Panc1 (cell line): ENCODE measurements around the gene MFSD12. TPM values are rescaled to one million over a fixed set of nuclear protein-coding genes. Genes with fewer than 3 reads are reported as not detected.

Source experiments
- ATAC-seq: fragments of 200-7000 bp; cut with Tn5 transposase; 2 replicates; pipeline ENCODE4 v1.9.1; 2020; ENCODE audit warnings: mild to moderate bottlenecking, moderate library complexity
- BruUV-seq: library from RNA; stranded (reverse); fragments of 400-500 nt; replicated peaks from 2 replicates; lab custom pipeline; 2021; lab: Mats Ljungman, UMichigan
- CTCF ChIA-PET: fragments of 300-600 bp; sonication (Branson Sonifier 250); formaldehyde crosslinking; loops from one replicate; lab custom pipeline; 2022; ENCODE audit warnings: antibody characterized with exemption; lab: Charles Lee
- POLR2A ChIA-PET: fragments of 300-600 bp; sonication (Branson Sonifier 250); formaldehyde crosslinking; loops from one replicate; lab custom pipeline; 2022; ENCODE audit warnings: antibody characterized with exemption; lab: Charles Lee
- DNase-seq: peaks from one replicate; pipeline ENCODE4 v3.0.0-alpha.2; 2010; ENCODE audit warnings: low read depth, low spot score
- H3K27ac ChIP-seq: 2 replicates; pipeline ENCODE4 v1.5.1; 2011; ENCODE audit warnings: mild to moderate bottlenecking, low read length, inconsistent platforms
- H3K27me3 ChIP-seq: fragments of 200-500 bp; sonication (Bioruptor generic); 2 replicates; pipeline ENCODE4 v1.6.0; 2014; ENCODE audit warnings: low read length, inconsistent platforms; ENCODE audit not compliant: control insufficient read depth, insufficient read depth
- H3K36me3 ChIP-seq: fragments of 200-500 bp; sonication (Bioruptor generic); 2 replicates; pipeline ENCODE4 v1.5.1; 2014; ENCODE audit warnings: inconsistent platforms, mild to moderate bottlenecking, low read length, moderate library complexity; ENCODE audit not compliant: control insufficient read depth, insufficient read depth
- H3K4me1 ChIP-seq: 2 replicates; pipeline ENCODE4 v1.5.1; 2011; ENCODE audit warnings: inconsistent platforms, mild to moderate bottlenecking, low read length, moderate library complexity; ENCODE audit not compliant: control insufficient read depth, insufficient read depth
- H3K4me3 ChIP-seq, 2 experiments: 2 replicates each; pipeline ENCODE4 v1.5.1; 2011 to 2012; ENCODE audit warnings: low read depth in 2 of 2, low read length in 2 of 2, mild to moderate bottlenecking in 2 of 2, inconsistent platforms in 1 of 2, moderate library complexity in 1 of 2
- H3K9me3 ChIP-seq: fragments of 200-500 bp; sonication (Bioruptor generic); 2 replicates; pipeline ENCODE4 v1.5.1; 2014; ENCODE audit warnings: low read depth, mild to moderate bottlenecking, inconsistent platforms, low read length, moderate library complexity; ENCODE audit not compliant: control insufficient read depth, insufficient read depth
- POLR2AphosphoS5 ChIP-seq: IDR thresholded peaks from 2 replicates; pipeline ENCODE4 v1.6.1; 2012; ENCODE audit warnings: mild to moderate bottlenecking, low read depth, low read length, moderate library complexity
- SIN3A ChIP-seq: IDR thresholded peaks from 2 replicates; pipeline ENCODE4 v1.6.1; 2012; ENCODE audit warnings: low read depth, mild to moderate bottlenecking, low read length, moderate library complexity, borderline replicate concordance; ENCODE audit not compliant: insufficient read depth
- TCF7L2 ChIP-seq: IDR thresholded peaks from 2 replicates; pipeline ENCODE4 v1.6.1; 2011; ENCODE audit warnings: mild to moderate bottlenecking, low read depth, low read length, inconsistent platforms
- in situ Hi-C: cut with HindIII; loops from 2 replicates; pipeline ENCODE4 v1.10.0; 2016; ENCODE audit warnings: low sequenced_read_pairs, low pct_unique_long_range_greater_than_20kb
- intact Hi-C: fragments of 100-400 bp; cut with micrococcal nuclease; formaldehyde crosslinking; loops from one replicate; pipeline ENCODE4 v1.10.0; 2022; ENCODE audit not compliant: unreplicated experiment
- total RNA-seq: library from RNA; stranded (reverse); gene quantifications from one replicate; pipeline ENCODE4 v1.2.1, GENCODE V29; 2021; ENCODE audit not compliant: unreplicated experiment
- TF ChIP-seq, protein P1 (sequence below): fragments of 450-650 bp; IDR thresholded peaks from 2 replicates; pipeline ENCODE4 v1.5.1; 2017; ENCODE audit warnings: mild to moderate bottlenecking
- TF ChIP-seq, protein P2 (sequence below), 2 experiments: IDR thresholded peaks; 2 replicates each; pipeline ENCODE4 v1.6.1; 2011 to 2012; ENCODE audit warnings: low read depth in 2 of 2, control low read depth in 1 of 2, low read length in 1 of 2, mild to moderate bottlenecking in 1 of 2, moderate library complexity in 1 of 2; ENCODE audit not compliant: insufficient read depth in 1 of 2

MFSD12 gene
- total RNA-seq, 1 experiment from 2014 or later = 98.8 TPM

DNA sequence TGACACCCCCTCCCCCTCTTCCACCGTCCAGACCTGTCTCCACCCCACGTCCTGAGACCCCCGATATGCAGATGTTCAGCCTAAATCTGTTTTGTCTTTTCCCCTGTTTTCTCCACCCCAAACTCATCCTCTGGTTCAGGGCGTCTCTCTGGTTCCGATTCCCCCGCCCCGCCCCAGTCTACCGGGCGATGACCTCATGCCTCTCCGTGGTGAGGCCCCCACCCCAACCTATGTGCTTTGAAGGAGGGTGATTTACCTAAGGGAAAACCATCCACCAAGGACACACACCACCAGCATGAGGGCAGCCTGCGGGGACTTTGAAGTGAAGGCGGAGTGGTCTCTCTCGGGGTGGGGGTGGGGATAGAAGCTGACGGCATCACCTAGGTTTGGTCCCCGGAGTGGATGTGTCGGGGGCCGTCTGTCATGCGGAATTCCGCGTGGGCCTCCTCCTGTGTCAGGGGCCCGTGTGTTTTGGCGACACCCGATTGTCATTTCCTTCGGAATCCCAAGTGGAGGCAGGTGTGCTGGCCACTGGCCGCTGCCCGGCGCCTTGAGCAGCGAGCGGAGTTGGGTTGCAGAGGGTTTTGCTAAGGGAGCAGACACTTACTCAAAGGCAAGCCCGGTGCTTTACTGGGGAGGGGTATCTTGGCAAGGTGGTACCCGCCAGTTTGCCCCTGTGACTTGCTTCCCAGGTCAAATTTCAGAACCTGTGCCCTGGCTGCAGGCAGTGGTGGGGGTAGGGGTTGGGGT, 49.8 kb downstream of the MFSD12 start:
- peak; percentile 36; the same call in 1 of the 2 replicates for TF ChIP-seq TCF7L2
- TF ChIP-seq, protein P1, sequence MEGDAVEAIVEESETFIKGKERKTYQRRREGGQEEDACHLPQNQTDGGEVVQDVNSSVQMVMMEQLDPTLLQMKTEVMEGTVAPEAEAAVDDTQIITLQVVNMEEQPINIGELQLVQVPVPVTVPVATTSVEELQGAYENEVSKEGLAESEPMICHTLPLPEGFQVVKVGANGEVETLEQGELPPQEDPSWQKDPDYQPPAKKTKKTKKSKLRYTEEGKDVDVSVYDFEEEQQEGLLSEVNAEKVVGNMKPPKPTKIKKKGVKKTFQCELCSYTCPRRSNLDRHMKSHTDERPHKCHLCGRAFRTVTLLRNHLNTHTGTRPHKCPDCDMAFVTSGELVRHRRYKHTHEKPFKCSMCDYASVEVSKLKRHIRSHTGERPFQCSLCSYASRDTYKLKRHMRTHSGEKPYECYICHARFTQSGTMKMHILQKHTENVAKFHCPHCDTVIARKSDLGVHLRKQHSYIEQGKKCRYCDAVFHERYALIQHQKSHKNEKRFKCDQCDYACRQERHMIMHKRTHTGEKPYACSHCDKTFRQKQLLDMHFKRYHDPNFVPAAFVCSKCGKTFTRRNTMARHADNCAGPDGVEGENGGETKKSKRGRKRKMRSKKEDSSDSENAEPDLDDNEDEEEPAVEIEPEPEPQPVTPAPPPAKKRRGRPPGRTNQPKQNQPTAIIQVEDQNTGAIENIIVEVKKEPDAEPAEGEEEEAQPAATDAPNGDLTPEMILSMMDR = no peak
- H3K27me3 ChIP-seq = no peaks in the 10 kb centered on the region
- no peak for ATAC-seq
- H3K36me3 ChIP-seq = peaks cover 3% of the 10 kb centered on the region
- CTCF ChIA-PET = no interaction called here
- in situ Hi-C loops (no loop called here), intact Hi-C loops (no loop called here)
- H3K27ac ChIP-seq = peak overlapping the region; percentile 8; the same call in 1 of the 2 replicates
- POLR2A ChIA-PET = interaction anchor here (0.9 kb wide), 1 partner anchor 285 kb away, joined by 9 read pairs; no protein-coding TSS in a partner anchor
- H3K9me3 ChIP-seq = no peaks in the 10 kb centered on the region
- BruUV-seq = TSS peak; percentile 85
- H3K4me1 ChIP-seq = no peaks in the 10 kb centered on the region; the same call in 1 of the 2 replicates
- no peak for DNase-seq
- peak overlapping the region; percentile 72 to 73 for H3K4me3 ChIP-seq

DNA sequence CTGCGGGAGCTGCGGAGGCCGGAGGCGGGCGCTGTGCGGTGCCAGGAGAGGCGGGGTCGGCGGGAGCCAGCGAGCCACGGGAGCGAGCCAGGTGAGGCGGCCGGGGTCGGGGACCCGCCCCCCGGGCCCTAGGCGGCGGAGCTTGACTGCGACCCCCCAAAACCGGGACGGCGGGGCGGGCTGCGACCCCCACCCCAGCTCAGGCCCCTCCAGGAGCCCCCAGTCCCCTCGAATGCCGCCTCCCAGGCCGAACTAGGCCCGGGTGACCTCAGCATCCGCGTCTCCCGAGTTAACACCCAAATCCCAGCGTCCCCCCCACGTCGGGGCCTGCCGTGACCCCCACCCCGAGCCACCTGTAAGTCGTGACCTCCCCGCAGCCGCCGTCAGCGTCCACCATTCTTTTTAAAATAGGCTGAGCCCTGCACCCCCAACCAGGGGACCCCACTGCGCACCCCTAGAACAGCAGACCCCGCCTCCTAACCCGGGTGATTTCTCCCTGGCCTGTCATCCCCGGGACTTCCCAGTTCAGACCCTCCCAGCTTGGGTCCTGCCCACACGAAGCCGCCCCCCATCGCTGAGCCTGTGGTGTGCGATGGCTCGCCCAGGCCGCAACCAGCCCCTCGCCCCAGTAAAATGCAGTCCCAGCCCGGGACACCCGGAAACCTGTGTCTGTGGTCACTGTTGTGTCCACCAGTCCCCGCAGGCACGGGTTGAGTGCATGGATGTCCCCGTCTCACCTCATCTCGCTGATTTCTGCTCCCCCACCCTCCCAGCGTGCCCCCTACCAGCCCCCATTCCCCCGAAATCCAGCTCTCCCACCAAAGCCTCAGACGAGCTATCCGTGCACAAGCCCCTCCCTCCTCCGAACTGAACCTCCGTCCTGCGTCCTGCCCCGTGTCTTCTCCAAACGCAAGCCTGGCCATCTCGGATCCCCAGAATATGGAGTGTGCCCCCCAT, 50.7 kb downstream of the MFSD12 start:
- DNase-seq = no peak
- H3K4me1 ChIP-seq = no peaks in the 10 kb centered on the region; the same call in 1 of the 2 replicates
- ATAC-seq = no peak
- TF ChIP-seq TCF7L2 (no peak), SIN3A (no peak), POLR2AphosphoS5 (no peak)
- TF ChIP-seq, protein P1 = no peak
- TF ChIP-seq, protein P2, sequence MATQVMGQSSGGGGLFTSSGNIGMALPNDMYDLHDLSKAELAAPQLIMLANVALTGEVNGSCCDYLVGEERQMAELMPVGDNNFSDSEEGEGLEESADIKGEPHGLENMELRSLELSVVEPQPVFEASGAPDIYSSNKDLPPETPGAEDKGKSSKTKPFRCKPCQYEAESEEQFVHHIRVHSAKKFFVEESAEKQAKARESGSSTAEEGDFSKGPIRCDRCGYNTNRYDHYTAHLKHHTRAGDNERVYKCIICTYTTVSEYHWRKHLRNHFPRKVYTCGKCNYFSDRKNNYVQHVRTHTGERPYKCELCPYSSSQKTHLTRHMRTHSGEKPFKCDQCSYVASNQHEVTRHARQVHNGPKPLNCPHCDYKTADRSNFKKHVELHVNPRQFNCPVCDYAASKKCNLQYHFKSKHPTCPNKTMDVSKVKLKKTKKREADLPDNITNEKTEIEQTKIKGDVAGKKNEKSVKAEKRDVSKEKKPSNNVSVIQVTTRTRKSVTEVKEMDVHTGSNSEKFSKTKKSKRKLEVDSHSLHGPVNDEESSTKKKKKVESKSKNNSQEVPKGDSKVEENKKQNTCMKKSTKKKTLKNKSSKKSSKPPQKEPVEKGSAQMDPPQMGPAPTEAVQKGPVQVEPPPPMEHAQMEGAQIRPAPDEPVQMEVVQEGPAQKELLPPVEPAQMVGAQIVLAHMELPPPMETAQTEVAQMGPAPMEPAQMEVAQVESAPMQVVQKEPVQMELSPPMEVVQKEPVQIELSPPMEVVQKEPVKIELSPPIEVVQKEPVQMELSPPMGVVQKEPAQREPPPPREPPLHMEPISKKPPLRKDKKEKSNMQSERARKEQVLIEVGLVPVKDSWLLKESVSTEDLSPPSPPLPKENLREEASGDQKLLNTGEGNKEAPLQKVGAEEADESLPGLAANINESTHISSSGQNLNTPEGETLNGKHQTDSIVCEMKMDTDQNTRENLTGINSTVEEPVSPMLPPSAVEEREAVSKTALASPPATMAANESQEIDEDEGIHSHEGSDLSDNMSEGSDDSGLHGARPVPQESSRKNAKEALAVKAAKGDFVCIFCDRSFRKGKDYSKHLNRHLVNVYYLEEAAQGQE (IDR thresholded peaks at IDR 0.05; ENCODE audit: insufficient read depth in 1 of 2, low read depth in 2 of 2, low read length in 1 of 2) = no peak
- no TSS peak for BruUV-seq
- H3K9me3 ChIP-seq = no peaks in the 10 kb centered on the region
- intact Hi-C loops (no loop called here), in situ Hi-C loops (no loop called here)
- peaks cover 3% of the 10 kb centered on the region for H3K36me3 ChIP-seq
- H3K27ac ChIP-seq = peak overlapping the region; percentile 75
- ChIA-PET POLR2A (no interaction called here), CTCF (no interaction called here)
- H3K27me3 ChIP-seq = no peaks in the 10 kb centered on the region
- peak overlapping the region; percentile 72 to 73 for H3K4me3 ChIP-seq
